Astrocyte of the spinal cord (primary cell): ENCODE data around the gene HAP1.
"Not testable (repeated sequence)": the region's sequence is repeated elsewhere in the genome, so short reads cannot be mapped to it uniquely, and the experiment has no call there.

Experiments
- DNase-seq: peaks from one replicate; pipeline ENCODE4 v3.0.0; 2011; ENCODE audit warnings: low read depth, low spot score
- H3K4me3 ChIP-seq: 2 replicates; pipeline ENCODE4 v1.5.1; 2011; ENCODE audit warnings: low read depth, mild to moderate bottlenecking, low read length, moderate library complexity
- CTCF ChIP-seq: IDR thresholded peaks from 2 replicates; pipeline ENCODE4 v1.5.1; 2012; ENCODE audit warnings: low read depth, mild to moderate bottlenecking, low read length, inconsistent platforms
- in situ Hi-C: cut with HindIII; loops from 2 replicates; pipeline ENCODE4 v1.10.0; 2017; ENCODE audit warnings: low sequenced_read_pairs

Gene HAP1

GRCh38 chr17:41734139-41734948, at the start of gene HAP1:
Gene HAP1, minus strand, starts transcription at chr17:41734643. Its CDS starts 9 bp downstream, at chr17:41734634.
- DNase-seq, result no peak
- no peak for TF ChIP-seq CTCF
- peak within 1 kb of the TSS; percentile 30 for H3K4me3 ChIP-seq
- in situ Hi-C loops, result no loop called here

- TF ChIP-seq CTCF, result no peak
- in situ Hi-C loops, result no loop called here
- no peak for DNase-seq
- H3K4me3 ChIP-seq, result no peak overlapping the region
Observed at GRCh38 chr17:41782142-41782541, 47.7 kb upstream of the HAP1 start.

GRCh38 chr17:41781404-41782110, 47.1 kb upstream of the HAP1 start:
- no peak for TF ChIP-seq CTCF
- DNase-seq, result no peak
- in situ Hi-C loops, result no loop called here
- no peak overlapping the region for H3K4me3 ChIP-seq

GRCh38 chr17:41779954-41780353, 45.5 kb upstream of the HAP1 start:
- no peak overlapping the region for H3K4me3 ChIP-seq
- no peak for DNase-seq
- in situ Hi-C loops, result no loop called here
- TF ChIP-seq CTCF, result no peak

- no peak for TF ChIP-seq CTCF
- peak; percentile 98 for DNase-seq
- in situ Hi-C loops, result no loop called here
- H3K4me3 ChIP-seq, result no peak overlapping the region
Observed at GRCh38 chr17:41777574-41778188, 43.2 kb upstream of the HAP1 start.

- in situ Hi-C loops, result no loop called here
- no peak overlapping the region for H3K4me3 ChIP-seq
- no peak for DNase-seq
- peak; percentile 24 for TF ChIP-seq CTCF
Observed at GRCh38 chr17:41777157-41777573, 42.7 kb upstream of the HAP1 start.

GRCh38 chr17:41776262-41776900, 41.9 kb upstream of the HAP1 start:
- H3K4me3 ChIP-seq, in situ Hi-C loops, DNase-seq: not testable (repeated sequence)
